GM12891 (cell line): ENCODE measurements around the gene OPN1MW3.
"Not testable (repeated sequence)": the region's sequence is repeated elsewhere in the genome, so short reads cannot be mapped to it uniquely, and the experiment has no call there.

ENCODE experiments used
- DNase-seq: peaks from one replicate; pipeline ENCODE4 v3.0.0; 2011; ENCODE audit warnings: low spot score; ENCODE audit not compliant: insufficient read length
- FAIRE-seq: peaks from 2 replicates; lab custom pipeline; 2011; peaks lifted over from hg19 to GRCh38; lab: Jason Lieb, UNC
- PAX5 ChIP-seq: IDR thresholded peaks from 2 replicates; pipeline ENCODE4 v1.6.1; 2011; ENCODE audit warnings: low read length, moderate library complexity, mild to moderate bottlenecking; ENCODE audit not compliant: insufficient read depth, severe bottlenecking
- POLR2A ChIP-seq: IDR thresholded peaks from 2 replicates; pipeline ENCODE4 v1.6.1; 2011; ENCODE audit warnings: low read depth, low read length, control low read depth
- POLR2AphosphoS5 ChIP-seq: IDR thresholded peaks from 2 replicates; pipeline ENCODE4 v1.6.1; 2011; ENCODE audit warnings: low read depth, low read length, control low read depth
- POU2F2 ChIP-seq: IDR thresholded peaks from 2 replicates; pipeline ENCODE4 v1.6.1; 2011; ENCODE audit warnings: low read depth, mild to moderate bottlenecking, control low read depth, low read length, moderate library complexity
- SPI1 ChIP-seq: IDR thresholded peaks from 2 replicates; pipeline ENCODE4 v1.6.1; 2011; ENCODE audit warnings: low read depth, low read length, control low read depth
- TAF1 ChIP-seq: IDR thresholded peaks from 2 replicates; pipeline ENCODE4 v1.6.1; 2011; ENCODE audit warnings: low read depth, low read length, control low read depth

OPN1MW3 gene

GRCh38 chrX:154294791-154295574 lies 37.6 kb downstream of the OPN1MW3 start, which contains the start of gene TEX28:
TEX28 (minus strand) TSS chrX:154295124; CDS start chrX:154292117, 3,007 bp downstream.
- no peak for TF ChIP-seq SPI1
- TF ChIP-seq TAF1 = no peak
- TF ChIP-seq POU2F2 = no peak
- no peak for TF ChIP-seq POLR2AphosphoS5
- TF ChIP-seq POLR2A = no peak
- TF ChIP-seq PAX5 = no peak
- FAIRE-seq = no peak
- DNase-seq = no peak

- no peak for TF ChIP-seq TAF1
- no peak for TF ChIP-seq SPI1
- no peak for TF ChIP-seq POLR2AphosphoS5
- no peak for TF ChIP-seq PAX5
- no peak for TF ChIP-seq POU2F2
- TF ChIP-seq POLR2A = no peak
- no peak for DNase-seq
- FAIRE-seq = no peak
Measured at GRCh38 chrX:154295664-154296310, 38.4 kb downstream of the OPN1MW3 start, which contains the start of gene TKTL1. TKTL1 (plus strand) TSS chrX:154295795; CDS start chrX:154295860, 65 bp downstream.

- TF ChIP-seq POLR2AphosphoS5 = no peak
- no peak for TF ChIP-seq POLR2A
- no peak for TF ChIP-seq SPI1
- no peak for TF ChIP-seq POU2F2
- TF ChIP-seq TAF1 = no peak
- no peak for TF ChIP-seq PAX5
- no peak for FAIRE-seq
- no peak for DNase-seq
Measured at GRCh38 chrX:154296731-154297130, 39.3 kb downstream of the OPN1MW3 start.

GRCh38 chrX:154298312-154298711 lies 40.9 kb downstream of the OPN1MW3 start:
- no peak for TF ChIP-seq SPI1
- no peak for TF ChIP-seq PAX5
- no peak for TF ChIP-seq TAF1
- TF ChIP-seq POU2F2 = no peak
- no peak for TF ChIP-seq POLR2A
- TF ChIP-seq POLR2AphosphoS5 = no peak
- FAIRE-seq (peak; percentile 92), DNase-seq (no peak)

GRCh38 chrX:154300816-154301215 lies 43.4 kb downstream of the OPN1MW3 start:
- FAIRE-seq (no peak), DNase-seq (no peak)
- TF ChIP-seq POLR2AphosphoS5 (no peak), POLR2A (no peak), PAX5 (no peak), SPI1 (no peak), TAF1 (no peak), POU2F2 (no peak)

GRCh38 chrX:154302998-154303397 lies 45.6 kb downstream of the OPN1MW3 start:
- not testable (repeated sequence) for FAIRE-seq

GRCh38 chrX:154303476-154303875 lies 46.1 kb downstream of the OPN1MW3 start:
- no peak for FAIRE-seq

More at GRCh38 chrX:154302998-154303397, 45.6 kb downstream of the OPN1MW3 start:
- DNase-seq = not testable (repeated sequence)

GRCh38 chrX:154304846-154305245 lies 47.5 kb downstream of the OPN1MW3 start:
- no peak for TF ChIP-seq PAX5
- TF ChIP-seq POU2F2 = no peak
- no peak for TF ChIP-seq SPI1
- TF ChIP-seq POLR2AphosphoS5 = no peak
- no peak for TF ChIP-seq POLR2A
- no peak for TF ChIP-seq TAF1
- DNase-seq = no peak
- FAIRE-seq = no peak

More at GRCh38 chrX:154303476-154303875, 46.1 kb downstream of the OPN1MW3 start:
- TF ChIP-seq POLR2AphosphoS5 = no peak
- DNase-seq = no peak

- no peak for FAIRE-seq
- TF ChIP-seq PAX5 (no peak), POLR2AphosphoS5 (no peak), SPI1 (no peak)
- no peak for DNase-seq
Measured at GRCh38 chrX:154305541-154306205, 48.3 kb downstream of the OPN1MW3 start.

GRCh38 chrX:154307202-154307601 lies 49.8 kb downstream of the OPN1MW3 start:
- TF ChIP-seq POU2F2 (no peak), POLR2AphosphoS5 (no peak), PAX5 (no peak), SPI1 (no peak), TAF1 (no peak), POLR2A (no peak)
- no peak for DNase-seq
- peak; percentile 38 for FAIRE-seq
